Neuron (in vitro differentiated cells): ENCODE results near the gene RAD50.
"Not testable (repeated sequence)": the region's sequence is repeated elsewhere in the genome, so short reads cannot be mapped to it uniquely, and the experiment has no call there.

Source experiments
- H2AFZ ChIP-seq: one replicate; pipeline ENCODE4 v1.6.1; 2013; ENCODE audit warnings: low read depth, mild to moderate bottlenecking, inconsistent platforms, low read length, moderate library complexity
- H3K27me3 ChIP-seq: one replicate; pipeline ENCODE4 v1.6.1; 2013; ENCODE audit warnings: low read length; ENCODE audit not compliant: insufficient read depth
- H3K36me3 ChIP-seq: one replicate; pipeline ENCODE4 v1.6.1; 2013; ENCODE audit warnings: low read length; ENCODE audit not compliant: insufficient read depth
- H3K4me1 ChIP-seq: one replicate; pipeline ENCODE4 v1.6.1; 2013; ENCODE audit warnings: low read length; ENCODE audit not compliant: insufficient read depth
- H3K4me3 ChIP-seq: 2 replicates; pipeline ENCODE4 v1.5.1; 2013; ENCODE audit warnings: mild to moderate bottlenecking, low read length, moderate library complexity
- H3K9me3 ChIP-seq: one replicate; pipeline ENCODE4 v1.6.1; 2013; ENCODE audit warnings: low read length

RAD50 gene

GRCh38 chr5:132556763-132557477 lies at the start of gene RAD50:
TSS of gene RAD50 (plus strand) at chr5:132556977. CDS start at chr5:132557325, 348 bp downstream.
- peaks cover 3% of the 10 kb centered on the region for H3K4me1 ChIP-seq

GRCh38 chr5:132510076-132510475 lies 46.7 kb upstream of the RAD50 start:
- Histone ChIP-seq H2AFZ (no peak overlapping the region), H3K27me3 (peaks cover 3% of the 10 kb centered on the region), H3K4me3 (no peak overlapping the region), H3K4me1 (no peaks in the 10 kb centered on the region), H3K9me3 (no peaks in the 10 kb centered on the region), H3K36me3 (no peaks in the 10 kb centered on the region)

More at GRCh38 chr5:132556763-132557477, at the start of gene RAD50:
- Histone ChIP-seq H2AFZ (peak within 1 kb of the TSS; percentile 71), H3K4me3 (peak within 1 kb of the TSS; percentile 58), H3K36me3 (no peaks in the 10 kb centered on the region), H3K27me3 (no peaks in the 10 kb centered on the region), H3K9me3 (no peaks in the 10 kb centered on the region)

GRCh38 chr5:132513618-132514336 lies 43.0 kb upstream of the RAD50 start:
- H3K27me3 ChIP-seq, H3K9me3 ChIP-seq, H2AFZ ChIP-seq, H3K36me3 ChIP-seq, H3K4me3 ChIP-seq, H3K4me1 ChIP-seq: not testable (repeated sequence)

- not testable (repeated sequence) for H2AFZ ChIP-seq, H3K36me3 ChIP-seq, H3K4me3 ChIP-seq, H3K9me3 ChIP-seq, H3K27me3 ChIP-seq, H3K4me1 ChIP-seq
Measured at GRCh38 chr5:132522067-132522466, 34.7 kb upstream of the RAD50 start.

- not testable (repeated sequence) for H3K36me3 ChIP-seq
Measured at GRCh38 chr5:132524877-132525276, 31.9 kb upstream of the RAD50 start.

GRCh38 chr5:132525299-132525724 lies 31.5 kb upstream of the RAD50 start:
- Histone ChIP-seq H3K27me3 (peaks cover 3% of the 10 kb centered on the region), H3K4me1 (no peaks in the 10 kb centered on the region), H3K4me3 (no peak overlapping the region), H3K9me3 (no peaks in the 10 kb centered on the region), H3K36me3 (no peaks in the 10 kb centered on the region), H2AFZ (no peak overlapping the region)

More at GRCh38 chr5:132524877-132525276, 31.9 kb upstream of the RAD50 start:
- not testable (repeated sequence) for H3K4me1 ChIP-seq, H3K4me3 ChIP-seq, H2AFZ ChIP-seq, H3K9me3 ChIP-seq, H3K27me3 ChIP-seq

GRCh38 chr5:132526290-132526973 lies 30.3 kb upstream of the RAD50 start:
- peaks cover 3% of the 10 kb centered on the region for H3K27me3 ChIP-seq
- no peaks in the 10 kb centered on the region for H3K4me1 ChIP-seq
- H3K36me3 ChIP-seq = no peaks in the 10 kb centered on the region
- H3K9me3 ChIP-seq = no peaks in the 10 kb centered on the region
- H3K4me3 ChIP-seq = no peak overlapping the region
- peak overlapping the region; percentile 8 for H2AFZ ChIP-seq

- Histone ChIP-seq H3K4me1 (no peaks in the 10 kb centered on the region), H2AFZ (peak overlapping the region; percentile 8), H3K27me3 (peaks cover 7% of the 10 kb centered on the region), H3K36me3 (no peaks in the 10 kb centered on the region), H3K9me3 (no peaks in the 10 kb centered on the region), H3K4me3 (no peak overlapping the region)
Measured at GRCh38 chr5:132526974-132527564, 29.7 kb upstream of the RAD50 start.

GRCh38 chr5:132528021-132528420 lies 28.8 kb upstream of the RAD50 start:
- no peak overlapping the region for H2AFZ ChIP-seq
- H3K36me3 ChIP-seq = no peaks in the 10 kb centered on the region
- no peak overlapping the region for H3K4me3 ChIP-seq
- peaks cover 7% of the 10 kb centered on the region for H3K27me3 ChIP-seq
- H3K9me3 ChIP-seq = no peaks in the 10 kb centered on the region
- no peaks in the 10 kb centered on the region for H3K4me1 ChIP-seq

- Histone ChIP-seq H3K27me3 (peaks cover 7% of the 10 kb centered on the region), H3K4me3 (no peak overlapping the region), H3K36me3 (no peaks in the 10 kb centered on the region), H2AFZ (no peak overlapping the region), H3K4me1 (no peaks in the 10 kb centered on the region), H3K9me3 (no peaks in the 10 kb centered on the region)
Measured at GRCh38 chr5:132528866-132529634, 27.7 kb upstream of the RAD50 start.

GRCh38 chr5:132530946-132531345 lies 25.8 kb upstream of the RAD50 start:
- H3K9me3 ChIP-seq = no peaks in the 10 kb centered on the region
- no peak overlapping the region for H2AFZ ChIP-seq
- no peak overlapping the region for H3K4me3 ChIP-seq
- H3K4me1 ChIP-seq = no peaks in the 10 kb centered on the region
- H3K27me3 ChIP-seq = peaks cover 7% of the 10 kb centered on the region
- H3K36me3 ChIP-seq = no peaks in the 10 kb centered on the region

- H3K4me1 ChIP-seq = no peaks in the 10 kb centered on the region
- peaks cover 3% of the 10 kb centered on the region for H3K27me3 ChIP-seq
- no peaks in the 10 kb centered on the region for H3K36me3 ChIP-seq
- H2AFZ ChIP-seq = no peak overlapping the region
- H3K9me3 ChIP-seq = no peaks in the 10 kb centered on the region
- H3K4me3 ChIP-seq = no peak overlapping the region
Measured at GRCh38 chr5:132539716-132540115, 17.1 kb upstream of the RAD50 start.
